Bronchial epithelial cell (primary cell): ENCODE results near the gene PLEKHA6. TPM values are rescaled to one million over a fixed set of nuclear protein-coding genes. Genes with fewer than 3 reads are reported as not detected.

ENCODE experiments used
- DNase-seq: peaks from one replicate; pipeline ENCODE4 v3.0.0-alpha.2; 2010; ENCODE audit warnings: low read depth
- FAIRE-seq: peaks from 2 replicates; lab custom pipeline; 2011; peaks lifted over from hg19 to GRCh38; lab: Jason Lieb, UNC
- H3K27me3 ChIP-seq: 2 replicates; pipeline ENCODE4 v1.5.1; 2011; ENCODE audit warnings: low read length; ENCODE audit not compliant: control insufficient read depth, insufficient read depth
- H3K36me3 ChIP-seq: 2 replicates; pipeline ENCODE4 v1.5.1; 2011; ENCODE audit warnings: low read length; ENCODE audit not compliant: control insufficient read depth, insufficient read depth
- H3K4me3 ChIP-seq: 2 replicates; pipeline ENCODE4 v1.5.1; 2011; ENCODE audit warnings: mild to moderate bottlenecking, low read depth, low read length, control low read depth
- total RNA-seq: library from RNA; depleted of rRNA; stranded (reverse); fragments of >200 nt; gene quantifications from 2 replicates; pipeline ENCODE4 v1.2.1, GENCODE V29; 2014
- TF ChIP-seq, protein P1 (sequence below): IDR thresholded peaks from 2 replicates; pipeline ENCODE4 v1.5.1; 2011; ENCODE audit warnings: mild to moderate bottlenecking, moderate library complexity, low read length, control low read depth, inconsistent platforms; ENCODE audit not compliant: insufficient read depth, severe bottlenecking

Gene PLEKHA6, protein sequence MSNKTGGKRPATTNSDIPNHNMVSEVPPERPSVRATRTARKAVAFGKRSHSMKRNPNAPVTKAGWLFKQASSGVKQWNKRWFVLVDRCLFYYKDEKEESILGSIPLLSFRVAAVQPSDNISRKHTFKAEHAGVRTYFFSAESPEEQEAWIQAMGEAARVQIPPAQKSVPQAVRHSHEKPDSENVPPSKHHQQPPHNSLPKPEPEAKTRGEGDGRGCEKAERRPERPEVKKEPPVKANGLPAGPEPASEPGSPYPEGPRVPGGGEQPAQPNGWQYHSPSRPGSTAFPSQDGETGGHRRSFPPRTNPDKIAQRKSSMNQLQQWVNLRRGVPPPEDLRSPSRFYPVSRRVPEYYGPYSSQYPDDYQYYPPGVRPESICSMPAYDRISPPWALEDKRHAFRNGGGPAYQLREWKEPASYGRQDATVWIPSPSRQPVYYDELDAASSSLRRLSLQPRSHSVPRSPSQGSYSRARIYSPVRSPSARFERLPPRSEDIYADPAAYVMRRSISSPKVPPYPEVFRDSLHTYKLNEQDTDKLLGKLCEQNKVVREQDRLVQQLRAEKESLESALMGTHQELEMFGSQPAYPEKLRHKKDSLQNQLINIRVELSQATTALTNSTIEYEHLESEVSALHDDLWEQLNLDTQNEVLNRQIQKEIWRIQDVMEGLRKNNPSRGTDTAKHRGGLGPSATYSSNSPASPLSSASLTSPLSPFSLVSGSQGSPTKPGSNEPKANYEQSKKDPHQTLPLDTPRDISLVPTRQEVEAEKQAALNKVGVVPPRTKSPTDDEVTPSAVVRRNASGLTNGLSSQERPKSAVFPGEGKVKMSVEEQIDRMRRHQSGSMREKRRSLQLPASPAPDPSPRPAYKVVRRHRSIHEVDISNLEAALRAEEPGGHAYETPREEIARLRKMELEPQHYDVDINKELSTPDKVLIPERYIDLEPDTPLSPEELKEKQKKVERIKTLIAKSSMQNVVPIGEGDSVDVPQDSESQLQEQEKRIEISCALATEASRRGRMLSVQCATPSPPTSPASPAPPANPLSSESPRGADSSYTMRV
- 2.1 and 3.5 TPM in 2 replicates for total RNA-seq

- Histone ChIP-seq H3K27me3 (no peaks in the 10 kb centered on the region), H3K4me3 (no peak within 1 kb of the TSS), H3K36me3 (no peaks in the 10 kb centered on the region)
- no peak for DNase-seq
- no peak for FAIRE-seq
- TF ChIP-seq, protein P1, sequence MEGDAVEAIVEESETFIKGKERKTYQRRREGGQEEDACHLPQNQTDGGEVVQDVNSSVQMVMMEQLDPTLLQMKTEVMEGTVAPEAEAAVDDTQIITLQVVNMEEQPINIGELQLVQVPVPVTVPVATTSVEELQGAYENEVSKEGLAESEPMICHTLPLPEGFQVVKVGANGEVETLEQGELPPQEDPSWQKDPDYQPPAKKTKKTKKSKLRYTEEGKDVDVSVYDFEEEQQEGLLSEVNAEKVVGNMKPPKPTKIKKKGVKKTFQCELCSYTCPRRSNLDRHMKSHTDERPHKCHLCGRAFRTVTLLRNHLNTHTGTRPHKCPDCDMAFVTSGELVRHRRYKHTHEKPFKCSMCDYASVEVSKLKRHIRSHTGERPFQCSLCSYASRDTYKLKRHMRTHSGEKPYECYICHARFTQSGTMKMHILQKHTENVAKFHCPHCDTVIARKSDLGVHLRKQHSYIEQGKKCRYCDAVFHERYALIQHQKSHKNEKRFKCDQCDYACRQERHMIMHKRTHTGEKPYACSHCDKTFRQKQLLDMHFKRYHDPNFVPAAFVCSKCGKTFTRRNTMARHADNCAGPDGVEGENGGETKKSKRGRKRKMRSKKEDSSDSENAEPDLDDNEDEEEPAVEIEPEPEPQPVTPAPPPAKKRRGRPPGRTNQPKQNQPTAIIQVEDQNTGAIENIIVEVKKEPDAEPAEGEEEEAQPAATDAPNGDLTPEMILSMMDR: peak; percentile 19
Observed at GRCh38 chr1:204359474-204360255, at the start of gene PLEKHA6. TSS of gene PLEKHA6 (minus strand) at chr1:204359929. CDS start at chr1:204273727, 86,202 bp downstream.

DNA sequence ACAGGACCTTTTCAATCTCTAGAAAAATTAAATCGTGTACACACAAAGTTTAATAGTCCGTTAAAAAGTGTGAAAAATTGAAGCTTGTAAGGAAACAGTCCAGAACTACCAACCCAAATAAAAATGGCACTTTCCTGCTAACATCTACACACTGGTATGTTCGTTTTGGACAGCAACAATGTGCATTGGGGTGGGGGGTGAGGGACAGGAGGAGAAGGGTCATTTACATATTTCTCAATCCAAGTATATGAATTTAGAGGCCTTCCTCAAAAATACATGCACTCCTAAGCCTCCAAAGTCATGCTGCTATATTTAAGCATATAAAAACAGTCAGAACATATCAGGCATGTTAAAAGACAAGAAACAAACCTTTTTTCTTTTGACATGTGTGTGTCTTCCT, 49.4 kb upstream of the PLEKHA6 start:
- FAIRE-seq: no peak

DNA sequence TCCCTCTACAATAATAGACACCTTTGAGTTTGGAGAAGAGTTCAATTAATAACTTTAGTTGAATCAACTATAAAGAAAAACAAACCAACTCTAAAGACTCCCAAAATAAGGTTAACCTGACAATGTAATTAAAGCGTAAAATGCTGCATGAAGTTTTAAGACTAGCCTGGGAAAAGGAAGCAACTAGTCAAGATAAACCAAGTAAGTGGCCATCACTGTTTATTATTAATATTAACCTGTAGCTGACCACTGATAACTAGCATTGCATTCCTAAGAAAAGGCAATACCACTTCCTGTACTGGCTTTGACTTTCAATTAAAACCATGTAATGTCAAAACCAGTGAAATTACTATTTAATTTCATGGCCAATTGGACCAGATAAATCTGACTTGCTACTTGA, 48.9 kb upstream of the PLEKHA6 start:
- TF ChIP-seq, protein P1: no peak
- FAIRE-seq: no peak
- DNase-seq: no peak
- H3K27me3 ChIP-seq: no peaks in the 10 kb centered on the region
- H3K36me3 ChIP-seq: peaks cover 12% of the 10 kb centered on the region
- H3K4me3 ChIP-seq: peak overlapping the region; percentile 99

More for the DNA sequence above, 49.4 kb upstream of the PLEKHA6 start:
- Histone ChIP-seq H3K4me3 (peak overlapping the region; percentile 99), H3K36me3 (peaks cover 9% of the 10 kb centered on the region), H3K27me3 (no peaks in the 10 kb centered on the region)
- DNase-seq: no peak
- TF ChIP-seq, protein P1: no peak

- Histone ChIP-seq H3K4me3 (peak overlapping the region; percentile 99), H3K36me3 (peaks cover 12% of the 10 kb centered on the region), H3K27me3 (no peaks in the 10 kb centered on the region)
- DNase-seq (peak; percentile 47), FAIRE-seq (no peak)
- TF ChIP-seq, protein P1: no peak
Observed at GRCh38 chr1:204408074-204408507, 48.4 kb upstream of the PLEKHA6 start.

GRCh38 chr1:204407295-204407971, 47.7 kb upstream of the PLEKHA6 start:
- DNase-seq (no peak), FAIRE-seq (no peak)
- peaks cover 12% of the 10 kb centered on the region for H3K36me3 ChIP-seq
- TF ChIP-seq, protein P1: no peak
- no peaks in the 10 kb centered on the region for H3K27me3 ChIP-seq
- peak overlapping the region; percentile 99 for H3K4me3 ChIP-seq
